GM23338 (cell line): ENCODE data around the gene PPHLN1. TPM values are rescaled to one million over a fixed set of nuclear protein-coding genes. Genes with fewer than 3 reads are reported as not detected.

Source experiments
- ATAC-seq: fragments of 200-7000 bp; cut with Tn5 transposase; 3 replicates; pipeline ENCODE4 v1.9.1; 2020
- DNase-seq: peaks from one replicate; pipeline ENCODE4 v3.0.0-alpha.2; 2015; ENCODE audit warnings: low spot score
- H2AFZ ChIP-seq: fragments of 200-600 bp; sonication (generic); 2 replicates; pipeline ENCODE4 v1.8.0; 2016; ENCODE audit warnings: antibody characterized with exemption, mild to moderate bottlenecking, moderate library complexity
- H3F3A ChIP-seq: fragments of 200-600 bp; sonication (generic); replicated peaks from 2 replicates; pipeline ENCODE4 v1.8.0; 2017; ENCODE audit warnings: antibody characterized with exemption, mixed run types, low read depth
- H3K27ac ChIP-seq: fragments of 200-600 bp; sonication (generic); 2 replicates; pipeline ENCODE4 v1.6.1; 2016; ENCODE audit warnings: low read depth
- H3K27me3 ChIP-seq: fragments of 200-600 bp; sonication (generic); 2 replicates; pipeline ENCODE4 v1.8.0; 2016; ENCODE audit warnings: mild to moderate bottlenecking, mixed run types, moderate library complexity; ENCODE audit not compliant: insufficient read depth
- H3K36me3 ChIP-seq: fragments of 200-600 bp; sonication (generic); 2 replicates; pipeline ENCODE4 v1.8.0; 2016; ENCODE audit warnings: mild to moderate bottlenecking; ENCODE audit not compliant: insufficient read depth
- H3K4me1 ChIP-seq: fragments of 200-600 bp; sonication (generic); 2 replicates; pipeline ENCODE4 v1.8.0; 2016; ENCODE audit warnings: mild to moderate bottlenecking, moderate library complexity; ENCODE audit not compliant: insufficient read depth
- H3K4me2 ChIP-seq: fragments of 200-600 bp; sonication (generic); 2 replicates; pipeline ENCODE4 v1.7.1; 2017; ENCODE audit warnings: mixed run types
- H3K4me3 ChIP-seq: fragments of 200-600 bp; sonication (generic); 2 replicates; pipeline ENCODE4 v1.6.1; 2016; ENCODE audit warnings: mixed run types
- H3K79me2 ChIP-seq: fragments of 200-600 bp; sonication (generic); replicated peaks from 2 replicates; pipeline ENCODE4 v1.8.0; 2017; ENCODE audit warnings: mild to moderate bottlenecking; ENCODE audit not compliant: insufficient read depth
- H3K9me2 ChIP-seq: fragments of 200-600 bp; sonication (generic); 2 replicates; pipeline ENCODE4 v1.8.0; 2017; ENCODE audit not compliant: insufficient read depth
- H4K20me1 ChIP-seq: fragments of 200-600 bp; sonication (generic); replicated peaks from 2 replicates; pipeline ENCODE4 v1.8.0; 2017; ENCODE audit warnings: mild to moderate bottlenecking; ENCODE audit not compliant: insufficient read depth
- H3K27ac Mint-ChIP-seq: 2 replicates; pipeline ENCODE4 v1.8.0; 2020; ENCODE audit warnings: inconsistent platforms, mild to moderate bottlenecking, moderate library complexity, mixed read lengths
- H3K27me3 Mint-ChIP-seq: 3 replicates; pipeline ENCODE4 v1.8.0; 2022; ENCODE audit warnings: low read depth, mild to moderate bottlenecking, moderate library complexity, mixed read lengths, inconsistent platforms; ENCODE audit not compliant: insufficient read depth, poor library complexity
- H3K36me3 Mint-ChIP-seq: 3 replicates; pipeline ENCODE4 v1.8.0; 2021; ENCODE audit warnings: low read depth, mild to moderate bottlenecking, inconsistent platforms, moderate library complexity, mixed read lengths
- H3K4me1 Mint-ChIP-seq: 3 replicates; pipeline ENCODE4 v1.8.0; 2020; ENCODE audit warnings: mild to moderate bottlenecking, inconsistent platforms, mixed read lengths
- H3K4me3 Mint-ChIP-seq: 3 replicates; pipeline ENCODE4 v1.8.0; 2021; ENCODE audit warnings: moderate library complexity, mild to moderate bottlenecking, inconsistent platforms, mixed read lengths
- H3K9me3 Mint-ChIP-seq: 3 replicates; pipeline ENCODE4 v1.8.0; 2020; ENCODE audit warnings: moderate library complexity, mild to moderate bottlenecking, inconsistent platforms, mixed read lengths
- CREB1 ChIP-seq: fragments of 250-450 bp; sonication (Bioruptor Pico); IDR thresholded peaks from 2 replicates; pipeline ENCODE4 v1.5.0; 2020; ENCODE audit warnings: low read depth, mild to moderate bottlenecking, moderate library complexity
- ETS1 ChIP-seq: IDR thresholded peaks from 2 replicates; pipeline ENCODE4 v1.6.1; 2016; ENCODE audit warnings: antibody characterized with exemption
- EZH2 ChIP-seq: fragments of 200-600 bp; sonication (generic); IDR thresholded peaks from one replicate; pipeline ENCODE4 v1.8.0; 2017; ENCODE audit warnings: antibody characterized with exemption, mild to moderate bottlenecking, low read depth; ENCODE audit not compliant: unreplicated experiment
- JUNB ChIP-seq: IDR thresholded peaks from one replicate; pipeline ENCODE4 v1.6.1; 2016; ENCODE audit warnings: antibody characterized with exemption; ENCODE audit not compliant: unreplicated experiment
- POLR2AphosphoS5 ChIP-seq: IDR thresholded peaks from 2 replicates; pipeline ENCODE4 v1.6.1; 2016; ENCODE audit warnings: antibody characterized with exemption, low read depth
- REST ChIP-seq: IDR thresholded peaks from one replicate; pipeline ENCODE4 v1.6.1; 2018; ENCODE audit warnings: antibody characterized with exemption; ENCODE audit not compliant: unreplicated experiment
- STAT1 ChIP-seq: IDR thresholded peaks from one replicate; pipeline ENCODE4 v1.6.1; 2016; ENCODE audit warnings: antibody characterized with exemption; ENCODE audit not compliant: unreplicated experiment
- ZNF114 ChIP-seq: fragments of 250-450 bp; sonication (Bioruptor Pico); IDR thresholded peaks from 2 replicates; pipeline ENCODE4 v1.5.0; 2020; ENCODE audit warnings: mild to moderate bottlenecking, moderate library complexity
- ZNF462 ChIP-seq: fragments of 250-450 bp; sonication (Bioruptor Pico); IDR thresholded peaks from 2 replicates; pipeline ENCODE4 v1.5.0; 2020; ENCODE audit warnings: mild to moderate bottlenecking, moderate library complexity
- polyA plus RNA-seq: library from polyadenylated mRNA; unstranded; fragments of >200 nt; fragmentation: Nextera tagmentation; extraction: Ambion mirVana; gene quantifications from 2 replicates; pipeline ENCODE4 v1.2.1, GENCODE V29; 2016
- total RNA-seq: library from RNA; depleted of rRNA; stranded (reverse); fragments of >200 nt; shearing (Covaris generic); gene quantifications from 2 replicates; pipeline ENCODE4 v1.2.3, GENCODE V29; 2014

Gene PPHLN1
- total and polyA plus RNA-seq, 2 experiments from 2014 or later: 93.0 to 103 TPM

- DNase-seq (no peak), ATAC-seq (no peak)
- H3K27me3 ChIP-seq: no peaks in the 10 kb centered on the region
- no peaks in the 10 kb centered on the region for H3F3A ChIP-seq
- Mint-ChIP-seq H3K36me3 (peaks cover 3% of the 10 kb centered on the region; the same call in 1 of the 3 replicates), H3K4me3 (no peak overlapping the region), H3K9me3 (no peaks in the 10 kb centered on the region), H3K4me1 (peaks cover 5% of the 10 kb centered on the region; the same call in 1 of the 3 replicates), H3K27me3 (no peaks in the 10 kb centered on the region), H3K27ac (no peak overlapping the region)
- no peaks in the 10 kb centered on the region; the same call in 1 of the 2 replicates for H3K4me1 ChIP-seq
- TF ChIP-seq POLR2AphosphoS5: no peak
- no peak for TF ChIP-seq ZNF462 (CRISPR knock-in tag)
- no peak for TF ChIP-seq STAT1
- no peak for TF ChIP-seq EZH2
- no peak for TF ChIP-seq ETS1
- no peak for TF ChIP-seq JUNB
- no peak for TF ChIP-seq REST
- TF ChIP-seq CREB1 (CRISPR knock-in tag): no peak
- no peak for TF ChIP-seq ZNF114 (CRISPR knock-in tag)
- no peak overlapping the region for H3K4me2 ChIP-seq
- no peaks in the 10 kb centered on the region for H3K79me2 ChIP-seq
- no peak overlapping the region for H2AFZ ChIP-seq
- H3K9me2 ChIP-seq: no peaks in the 10 kb centered on the region
- 0 out of 2 replicates have a peak, but pooled peaks cover 5% of the 10 kb centered on the region for H4K20me1 ChIP-seq
- no peak overlapping the region for H3K4me3 ChIP-seq
- H3K36me3 ChIP-seq: no peaks in the 10 kb centered on the region
- H3K27ac ChIP-seq: no peak overlapping the region
Measured at GRCh38 chr12:42409471-42409870, 83.5 kb downstream of the PPHLN1 start.
